H1 (cell line): ENCODE measurements around the gene RAI2. TPM values are rescaled to one million over a fixed set of nuclear protein-coding genes. Genes with fewer than 3 reads are reported as not detected.

Experiments
- CTCF ChIA-PET: fragments of 300-600 bp; sonication (Branson Sonifier 250); formaldehyde crosslinking; loops from one replicate; lab custom pipeline; 2021; ENCODE audit not compliant: partially characterized antibody; lab: Charles Lee
- POLR2A ChIA-PET: fragments of 300-600 bp; sonication (Branson Sonifier 250); formaldehyde crosslinking; loops from one replicate; lab custom pipeline; 2021; ENCODE audit warnings: inconsistent platforms; ENCODE audit not compliant: partially characterized antibody; lab: Charles Lee
- DNase-seq, 2 experiments: peaks; one replicate each; pipeline versions ENCODE4 v3.0.0 to v3.0.0-alpha.2; 2010 to 2022; ENCODE audit warnings: low spot score in 2 of 2, low read depth in 1 of 2, mixed read lengths in 1 of 2
- FAIRE-seq: peaks from 2 replicates; lab custom pipeline; 2011; peaks lifted over from hg19 to GRCh38; lab: Jason Lieb, UNC
- H2AFZ ChIP-seq: 2 replicates; pipeline ENCODE4 v1.8.1; 2012; ENCODE audit warnings: low read length, inconsistent platforms
- H2AK5ac ChIP-seq: 2 replicates; pipeline ENCODE4 v1.6.1; 2013; ENCODE audit warnings: low read depth, low read length
- H2BK120ac ChIP-seq: replicated peaks from 2 replicates; pipeline ENCODE3; 2013; ENCODE audit warnings: low read depth, low read length, inconsistent platforms
- H2BK12ac ChIP-seq: 2 replicates; pipeline ENCODE4 v1.6.1; 2013; ENCODE audit warnings: low read depth, low read length
- H2BK15ac ChIP-seq: 2 replicates; pipeline ENCODE4 v1.6.1; 2013; ENCODE audit warnings: low read length
- H2BK20ac ChIP-seq: 2 replicates; pipeline ENCODE4 v1.6.1; 2013; ENCODE audit warnings: low read length
- H2BK5ac ChIP-seq: 2 replicates; pipeline ENCODE4 v1.6.1; 2013; ENCODE audit warnings: low read depth, low read length
- H3K14ac ChIP-seq: 2 replicates; pipeline ENCODE4 v1.6.1; 2013; ENCODE audit warnings: inconsistent platforms; ENCODE audit not compliant: insufficient read length
- H3K18ac ChIP-seq: 2 replicates; pipeline ENCODE4 v1.6.1; 2013; ENCODE audit warnings: low read length; ENCODE audit errors: extremely low read depth
- H3K23ac ChIP-seq: 2 replicates; pipeline ENCODE4 v1.6.1; 2013; ENCODE audit warnings: inconsistent platforms; ENCODE audit not compliant: insufficient read length
- H3K23me2 ChIP-seq: 2 replicates; pipeline ENCODE4 v1.6.1; 2013; ENCODE audit warnings: low read depth, low read length
- H3K27ac ChIP-seq: 2 replicates; pipeline ENCODE4 v1.6.1; 2011; ENCODE audit warnings: low read depth, low read length, inconsistent platforms
- H3K27me3 ChIP-seq, 4 experiments: replicated peaks in 1 of 4; 1 replicate in 1 of 4; 2 replicates in 3 of 4; pipeline versions ENCODE4 v1.6.1 to v1.8.1; 2011 to 2013; ENCODE audit warnings: low read length in 3 of 4, mild to moderate bottlenecking in 3 of 4, inconsistent platforms in 2 of 4, mixed read lengths in 2 of 4, moderate library complexity in 1 of 4; ENCODE audit not compliant: control insufficient read depth in 3 of 4, insufficient read depth in 3 of 4; ENCODE audit errors: extremely low read depth in 1 of 4
- H3K36me3 ChIP-seq, 4 experiments: 2 replicates each; pipeline versions ENCODE4 v1.6.1 to v1.8.1; 2011 to 2013; ENCODE audit warnings: mild to moderate bottlenecking in 4 of 4, low read length in 3 of 4, moderate library complexity in 2 of 4, control low read depth in 1 of 4, inconsistent platforms in 1 of 4; ENCODE audit not compliant: insufficient read depth in 4 of 4, control insufficient read depth in 2 of 4
- H3K4ac ChIP-seq: replicated peaks from 2 replicates; pipeline ENCODE3; 2013; ENCODE audit warnings: low read length, low read depth, mixed read lengths, inconsistent platforms; ENCODE audit not compliant: insufficient read length
- H3K4me1 ChIP-seq, 4 experiments: replicated peaks in 1 of 4; 1 replicate in 1 of 4; 2 replicates in 3 of 4; pipeline versions ENCODE4 v1.6.1 to v1.8.1; 2011 to 2013; ENCODE audit warnings: low read length in 3 of 4, inconsistent platforms in 2 of 4, mixed read lengths in 1 of 4; ENCODE audit not compliant: insufficient read depth in 4 of 4, control insufficient read depth in 3 of 4
- H3K4me2 ChIP-seq, 2 experiments: 2 replicates each; pipeline versions ENCODE4 v1.6.1 to v1.8.1; 2011 to 2013; ENCODE audit warnings: low read depth in 2 of 2, low read length in 2 of 2, control low read depth in 1 of 2, inconsistent platforms in 1 of 2, mild to moderate bottlenecking in 1 of 2; ENCODE audit not compliant: insufficient read depth in 1 of 2
- H3K4me3 ChIP-seq, 4 experiments: fragments of 200-600, 300-600 bp in 1 of 4; sonication (generic), shearing (Covaris generic), sonication (Bioruptor Twin) in 1 of 4; 2 replicates each; pipeline versions ENCODE4 v1.5.1 to v1.8.1; 2011 to 2016; ENCODE audit warnings: low read length in 4 of 4, low read depth in 3 of 4, control low read depth in 2 of 4, inconsistent platforms in 2 of 4, mild to moderate bottlenecking in 2 of 4, mixed read lengths in 1 of 4, moderate library complexity in 1 of 4; ENCODE audit not compliant: insufficient read depth in 2 of 4; ENCODE audit errors: extremely low read depth in 1 of 4
- H3K56ac ChIP-seq: replicated peaks from 2 replicates; pipeline ENCODE3; 2013; ENCODE audit warnings: low read depth, mild to moderate bottlenecking, mixed read lengths, low read length, inconsistent platforms; ENCODE audit not compliant: insufficient read length
- H3K79me1 ChIP-seq: 2 replicates; pipeline ENCODE4 v1.6.1; 2013; ENCODE audit warnings: low read depth, low read length, control low read depth
- H3K79me2 ChIP-seq, 2 experiments: 2 replicates each; pipeline versions ENCODE4 v1.6.1 to v1.8.1; 2012 to 2013; ENCODE audit warnings: low read length in 2 of 2, mild to moderate bottlenecking in 2 of 2, inconsistent platforms in 1 of 2; ENCODE audit not compliant: insufficient read depth in 2 of 2, control insufficient read depth in 1 of 2
- H3K9ac ChIP-seq, 4 experiments: replicated peaks in 1 of 4; 1 replicate in 1 of 4; 2 replicates in 3 of 4; pipeline versions ENCODE4 v1.6.1 to v1.8.1; 2011 to 2013; ENCODE audit warnings: low read depth in 3 of 4, low read length in 3 of 4, control low read depth in 2 of 4, mild to moderate bottlenecking in 2 of 4, moderate library complexity in 2 of 4, inconsistent platforms in 1 of 4; ENCODE audit errors: extremely low read depth in 1 of 4
- H3K9me3 ChIP-seq, 2 experiments: 2 replicates each; pipeline versions ENCODE4 v1.6.1 to v1.8.1; 2012 to 2013; ENCODE audit warnings: mild to moderate bottlenecking in 2 of 2, moderate library complexity in 2 of 2, control low read depth in 1 of 2, inconsistent platforms in 1 of 2, low read depth in 1 of 2, low read length in 1 of 2, mixed read lengths in 1 of 2; ENCODE audit not compliant: insufficient read depth in 2 of 2
- H4K20me1 ChIP-seq, 2 experiments: replicated peaks in 1 of 2; 2 replicates each; pipeline versions ENCODE3 to v1.8.1; 2011 to 2013; ENCODE audit warnings: inconsistent platforms in 2 of 2, low read length in 2 of 2, mild to moderate bottlenecking in 1 of 2; ENCODE audit not compliant: insufficient read depth in 2 of 2, control insufficient read depth in 1 of 2
- H4K5ac ChIP-seq: 2 replicates; pipeline ENCODE4 v1.6.1; 2013; ENCODE audit warnings: low read length, low read depth, mixed read lengths, inconsistent platforms; ENCODE audit not compliant: insufficient read length
- H4K8ac ChIP-seq: 2 replicates; pipeline ENCODE4 v1.8.0; 2013; ENCODE audit warnings: mild to moderate bottlenecking, moderate library complexity, low read length, inconsistent platforms; ENCODE audit not compliant: insufficient read depth; ENCODE audit errors: extremely low read depth
- H4K91ac ChIP-seq: replicated peaks from 2 replicates; pipeline ENCODE3; 2013; ENCODE audit warnings: low read length, mixed read lengths, inconsistent platforms; ENCODE audit not compliant: insufficient read length
- ATF2 ChIP-seq: IDR thresholded peaks from 2 replicates; pipeline ENCODE4 v1.6.1; 2012; ENCODE audit warnings: low read length, inconsistent platforms
- BCL11A ChIP-seq, 2 experiments: IDR thresholded peaks; one replicate each; pipeline ENCODE4 v1.6.1; 2011; ENCODE audit warnings: low read depth in 2 of 2, low read length in 2 of 2, mild to moderate bottlenecking in 2 of 2
- CEBPB ChIP-seq: IDR thresholded peaks from 2 replicates; pipeline ENCODE4 v1.6.1; 2012; ENCODE audit warnings: low read depth, low read length
- CREB1 ChIP-seq: IDR thresholded peaks from 2 replicates; pipeline ENCODE4 v1.6.1; 2012; ENCODE audit warnings: inconsistent platforms
- GTF2F1 ChIP-seq: IDR thresholded peaks from 2 replicates; pipeline ENCODE4 v1.6.1; 2012; ENCODE audit warnings: low read depth, low read length, improper control_type of control experiment, borderline replicate concordance
- HDAC2 ChIP-seq, 2 experiments: fragments of 300-600 bp in 1 of 2; sonication (generic) in 1 of 2; IDR thresholded peaks; 2 replicates each; pipeline ENCODE4 v1.6.1; 2011 to 2012; ENCODE audit warnings: low read depth in 2 of 2, low read length in 2 of 2, mild to moderate bottlenecking in 2 of 2, moderate library complexity in 2 of 2, borderline replicate concordance in 1 of 2, inconsistent platforms in 1 of 2
- NANOG ChIP-seq: IDR thresholded peaks from 2 replicates; pipeline ENCODE4 v1.6.1; 2011; ENCODE audit warnings: low read length, low read depth, mild to moderate bottlenecking, inconsistent platforms; ENCODE audit not compliant: insufficient read depth, poor library complexity, severe bottlenecking
- PHF8 ChIP-seq: fragments of 200-600 bp; sonication (generic); conservative IDR thresholded peaks from 2 replicates; pipeline ENCODE4 v1.7.1; 2012; ENCODE audit warnings: low read depth, mild to moderate bottlenecking, inconsistent platforms, low read length, moderate library complexity
- RFX5 ChIP-seq: IDR thresholded peaks from 2 replicates; pipeline ENCODE4 v1.6.1; 2011; ENCODE audit warnings: low read depth, low read length, improper control_type of control experiment, borderline replicate concordance
- RNF2 ChIP-seq: fragments of 200-900, 300-1000 bp; sonication (generic); IDR thresholded peaks from 2 replicates; pipeline ENCODE4 v1.7.1; 2016; ENCODE audit warnings: borderline replicate concordance, low read depth, mild to moderate bottlenecking, antibody characterized with exemption, low read length; ENCODE audit not compliant: poor library complexity, severe bottlenecking; ENCODE audit errors: missing control alignments
- TAF1 ChIP-seq: IDR thresholded peaks from 2 replicates; pipeline ENCODE4 v1.6.1; 2011; ENCODE audit warnings: mild to moderate bottlenecking, low read depth, low read length
- TBP ChIP-seq: IDR thresholded peaks from 2 replicates; pipeline ENCODE4 v1.6.1; 2011; ENCODE audit warnings: low read depth, low read length, improper control_type of control experiment
- WGBS, 2 experiments: shearing (Covaris generic) in 1 of 2; methylation state at CpG; one replicate each; pipeline versions ENCODE4 v1.1.6 to v1.1.7; 2013 to 2015; ENCODE audit warnings: low lambda C conversion rate in 2 of 2, mixed read lengths in 2 of 2, inconsistent platforms in 1 of 2, low coverage in 1 of 2, missing lambda C conversion rate in 1 of 2; ENCODE audit not compliant: insufficient replicate concordance in 2 of 2, insufficient coverage in 1 of 2, insufficient read length in 1 of 2; ENCODE audit errors: extremely low coverage in 1 of 2, missing lambda C conversion rate in 1 of 2; 5-methylcytosine and 5-hydroxymethylcytosine counted together
- polyA plus RNA-seq, 7 experiments: library from polyadenylated mRNA; depleted of rRNA in 3 of 7; stranded (reverse) in 5 of 7; unstranded in 2 of 7; fragments of >200 nt in 5 of 7; fragments of 200-250 nt in 2 of 7; gene quantifications; 1 replicate in 5 of 7; 2 replicates in 1 of 7; 4 replicates in 1 of 7; pipeline versions ENCODE4 v1.2.1 to v1.2.3, GENCODE V29; 2011 to 2013; ENCODE audit warnings: missing spikeins in 2 of 7, mixed read lengths in 2 of 7
- total RNA-seq: library from RNA; stranded (reverse); fragmentation: NEBNext Ultra II Directional; extraction: Animal tissue kit (Norgen Biotek cat#: 25700); gene quantifications from 2 replicates; pipeline ENCODE4 v1.2.1, GENCODE V29; 2021

RAI2 gene
- total and polyA plus RNA-seq, 2 of the 8 experiments (the other 6 are each of a cell fraction or from before 2014, with no cell fraction given): 0.60 to 2.0 TPM

GRCh38 chrX:17822351-17822750 lies 38.7 kb downstream of the RAI2 start:
- H2BK12ac ChIP-seq: no peak overlapping the region
- H3K4me3 ChIP-seq: no peak overlapping the region
- no peak overlapping the region for H2BK20ac ChIP-seq
- no peak overlapping the region for H3K4me2 ChIP-seq
- no peaks in the 10 kb centered on the region for H3K9me3 ChIP-seq
- no peak overlapping the region for H2BK15ac ChIP-seq
- H2BK5ac ChIP-seq: no peak overlapping the region
- DNase-seq: no peak
- H3K14ac ChIP-seq: no peak overlapping the region
- no peaks in the 10 kb centered on the region for H3K23me2 ChIP-seq
- no peak overlapping the region for H4K8ac ChIP-seq
- H3K79me1 ChIP-seq: no peaks in the 10 kb centered on the region
- H3K18ac ChIP-seq: no peak overlapping the region
- WGBS, 2 experiments: 80% methylated on average over 2 of the region's 2 CpGs; no CpG with 5 or more reads in 1 of the 2 experiments
- H3K27me3 ChIP-seq: no peaks in the 10 kb centered on the region
- no peak overlapping the region for H2BK120ac ChIP-seq
- H4K20me1 ChIP-seq: no peaks in the 10 kb centered on the region
- no peak overlapping the region for H3K23ac ChIP-seq
- no peaks in the 10 kb centered on the region for H3K4me1 ChIP-seq
- H2AK5ac ChIP-seq: no peak overlapping the region
- no peak overlapping the region for H2AFZ ChIP-seq
- CTCF ChIA-PET: no interaction called here
- H3K4ac ChIP-seq: no peak overlapping the region
- FAIRE-seq: no peak
- no peaks in the 10 kb centered on the region for H3K79me2 ChIP-seq
- H3K56ac ChIP-seq: no peak overlapping the region
- no peak overlapping the region for H3K27ac ChIP-seq
- H3K9ac ChIP-seq: no peak overlapping the region
- POLR2A ChIA-PET: no interaction called here
- H4K5ac ChIP-seq: no peak overlapping the region
- H4K91ac ChIP-seq: no peak overlapping the region
- H3K36me3 ChIP-seq: no peaks in the 10 kb centered on the region
- TF ChIP-seq TBP (no peak), BCL11A (IDR thresholded peaks at IDR 0.05; ENCODE audit: low read depth in 2 of 2, low read length in 2 of 2) (no peak), HDAC2 (IDR thresholded peaks at IDR 0.05; ENCODE audit: borderline replicate concordance in 1 of 2, low read depth in 2 of 2, low read length in 2 of 2) (no peak), RFX5 (no peak), GTF2F1 (no peak), PHF8 (no peak), TAF1 (no peak), ATF2 (no peak), CEBPB (no peak), RNF2 (no peak), CREB1 (no peak), NANOG (no peak)
